Activated CD8-positive, alpha-beta memory T cell treated with anti-CD3 and anti-CD28 coated beads for 1 hour (primary cell): ENCODE results near the gene PKD2.

ENCODE experiments used
- DNase-seq, 2 donors: peaks; one replicate each; pipeline ENCODE4 v3.0.0-alpha.2; 2020; ENCODE audit warnings: low read depth in 1 of 2; ENCODE audit errors: extremely low read depth in 1 of 2

PKD2 gene

GRCh38 chr4:88007304-88008121 is at the start of gene PKD2:
PKD2 (plus strand) TSS chr4:88007635; CDS start chr4:88007734, 99 bp downstream.
- DNase-seq = peak; percentile 14 to 74

DNA sequence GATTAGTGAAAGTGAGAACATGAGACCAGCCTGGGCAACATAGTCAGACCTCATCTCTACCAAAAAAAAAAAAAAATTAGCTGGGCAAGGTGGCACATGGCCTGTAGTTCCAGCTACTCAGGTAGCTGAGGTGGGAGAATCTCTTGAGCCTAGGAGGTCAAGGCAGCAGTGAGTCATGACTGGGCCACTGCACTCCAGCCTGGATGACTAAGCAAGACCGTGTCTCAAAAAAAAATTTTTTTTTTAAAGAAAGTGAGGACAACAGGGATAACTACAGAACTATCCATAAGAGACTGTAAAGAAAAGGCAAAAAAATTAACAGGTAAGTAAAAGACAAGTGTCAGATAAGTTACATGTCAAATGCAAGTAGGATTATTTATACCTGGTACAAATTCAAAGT is 45.4 kb upstream of the PKD2 start:
- DNase-seq = no peak

GRCh38 chr4:87962398-87963146 is 44.9 kb upstream of the PKD2 start:
- no peak for DNase-seq

DNA sequence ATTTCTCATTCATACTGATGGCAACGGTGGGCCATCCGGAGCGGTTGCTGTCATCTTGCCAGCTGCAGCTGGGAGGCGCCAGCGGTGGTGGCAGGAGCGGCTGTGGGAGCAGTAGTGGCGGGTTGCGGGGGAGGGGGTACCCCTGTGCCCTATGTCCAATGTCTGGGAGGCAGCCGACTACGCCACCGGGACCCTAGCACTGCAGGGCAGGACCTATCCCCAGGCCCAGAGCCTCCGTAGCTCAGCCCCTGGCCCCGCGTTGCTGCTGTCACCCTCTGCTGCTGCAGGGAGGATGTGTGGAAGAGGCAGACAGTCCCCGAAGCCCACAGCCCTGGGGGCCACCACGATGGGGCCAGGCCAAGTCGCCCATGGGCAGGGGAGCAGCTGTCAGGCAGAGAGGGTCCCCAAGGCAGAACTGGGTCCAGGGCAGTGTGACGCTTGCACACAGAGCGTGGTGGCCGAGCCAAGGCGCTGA is 41.9 kb upstream of the PKD2 start:
- no peak for DNase-seq

DNA sequence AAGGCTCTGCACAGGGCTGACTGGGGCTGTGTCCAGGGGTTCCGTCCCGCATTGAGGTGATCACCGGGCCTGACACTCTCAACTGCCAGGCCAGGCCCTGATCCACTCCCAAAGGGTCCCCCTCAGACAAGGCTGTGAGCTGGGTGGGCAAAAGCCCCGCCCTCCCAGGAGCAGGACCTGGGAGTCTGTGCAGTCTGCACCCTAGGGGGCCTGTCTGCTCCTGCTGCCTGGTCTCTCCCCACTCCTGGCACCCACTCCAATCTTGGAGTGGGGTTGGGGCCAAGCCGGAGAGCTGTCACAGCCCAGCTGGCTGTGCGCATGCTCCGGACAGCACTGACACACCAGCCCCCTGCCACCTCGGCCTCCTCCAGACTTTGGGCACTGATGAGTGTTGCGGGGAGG is 41.3 kb upstream of the PKD2 start:
- DNase-seq = no peak

- no peak for DNase-seq
These were observed 40.2 kb upstream of the PKD2 start for GRCh38 chr4:87967193-87967592.

DNA sequence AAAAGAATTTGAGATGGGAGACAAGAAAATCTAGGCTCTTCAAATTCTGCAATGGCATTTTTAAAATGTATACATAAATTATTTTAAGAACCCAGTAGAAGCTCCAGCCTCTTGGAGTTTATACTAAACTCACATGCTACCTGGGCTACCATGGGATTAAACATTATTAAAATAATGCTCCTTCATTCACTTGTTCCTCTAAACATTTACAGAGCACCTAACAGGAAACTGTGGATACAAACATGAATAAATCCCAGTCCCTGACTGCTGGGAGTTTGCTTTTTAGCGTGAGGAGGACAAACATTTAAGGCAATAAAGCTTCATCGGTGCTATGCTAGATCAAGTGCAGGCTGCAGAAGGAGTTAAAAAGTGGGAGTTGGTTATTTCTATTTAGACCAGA is 37.3 kb upstream of the PKD2 start:
- no peak for DNase-seq

DNA sequence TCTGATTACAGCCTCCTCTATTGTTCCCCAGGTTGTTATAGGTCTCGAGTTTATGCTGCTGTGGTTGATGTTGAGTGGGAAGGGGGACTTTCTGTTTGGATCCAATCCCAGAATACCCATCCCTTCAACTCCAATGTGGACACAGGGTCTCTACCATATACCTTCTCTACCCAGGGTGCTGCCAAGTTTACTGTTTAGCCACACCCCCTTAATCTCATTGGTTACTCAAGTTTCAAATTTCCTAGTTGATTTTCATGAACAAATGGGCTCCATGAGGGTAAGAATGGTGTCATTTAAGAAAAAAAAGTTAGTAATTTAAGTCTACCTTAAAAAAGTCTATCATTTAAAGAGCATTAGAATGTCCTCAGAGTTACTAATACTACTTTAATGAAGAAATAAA is 35.6 kb upstream of the PKD2 start:
- no peak for DNase-seq

DNA sequence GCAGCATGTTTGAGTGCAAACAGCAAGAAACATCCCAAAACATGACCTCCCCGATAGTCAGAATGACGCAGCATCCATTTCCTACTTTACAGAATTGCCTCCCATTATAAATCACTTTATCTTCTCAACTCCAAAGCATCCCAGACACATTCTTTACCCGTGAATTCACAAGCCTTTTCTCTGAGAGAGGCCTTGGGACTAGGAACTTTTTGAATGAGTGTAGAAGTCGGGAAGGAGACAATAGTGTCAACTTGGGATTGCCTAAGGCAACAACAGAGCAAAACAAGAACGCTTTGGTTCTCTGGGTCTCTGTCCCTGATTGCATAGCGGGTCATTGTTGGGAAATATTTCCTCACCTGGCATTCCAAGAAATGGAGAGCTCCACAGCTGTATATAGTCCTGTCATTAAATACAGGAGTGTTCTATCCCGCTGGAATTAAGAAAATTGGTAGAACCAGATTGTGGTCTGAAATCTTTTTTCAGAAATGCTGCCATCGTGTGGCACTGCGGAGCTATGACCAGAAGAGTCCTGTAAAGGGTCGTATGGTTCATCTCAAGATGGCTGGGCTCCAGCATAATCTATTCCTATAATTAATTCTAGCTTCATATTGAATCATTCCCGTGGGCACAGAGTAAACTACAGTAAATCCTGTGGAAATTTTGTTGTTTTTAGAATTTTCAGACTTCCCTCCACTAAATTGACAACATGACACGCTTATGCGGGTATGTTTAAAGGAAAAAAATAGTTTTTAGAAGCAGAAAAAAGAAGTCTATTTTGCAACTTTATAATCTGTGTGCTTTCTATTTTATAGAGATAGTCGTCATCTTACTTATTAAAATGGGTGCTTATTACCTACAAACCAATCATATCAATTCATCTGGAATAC is 33.9 kb upstream of the PKD2 start:
- DNase-seq = peak in 1 of 2 donors; percentile 7

- no peak for DNase-seq
These were observed 32.5 kb upstream of the PKD2 start for GRCh38 chr4:87974856-87975462.

- no peak for DNase-seq
These were observed 32.0 kb upstream of the PKD2 start, which contains the start of gene SPP1 for GRCh38 chr4:87975466-87975865. SPP1 (plus strand) TSS chr4:87975714; CDS start chr4:87976896, 1,182 bp downstream.

- no peak for DNase-seq
These were observed 29.7 kb upstream of the PKD2 start for GRCh38 chr4:87977521-87978278.

DNA sequence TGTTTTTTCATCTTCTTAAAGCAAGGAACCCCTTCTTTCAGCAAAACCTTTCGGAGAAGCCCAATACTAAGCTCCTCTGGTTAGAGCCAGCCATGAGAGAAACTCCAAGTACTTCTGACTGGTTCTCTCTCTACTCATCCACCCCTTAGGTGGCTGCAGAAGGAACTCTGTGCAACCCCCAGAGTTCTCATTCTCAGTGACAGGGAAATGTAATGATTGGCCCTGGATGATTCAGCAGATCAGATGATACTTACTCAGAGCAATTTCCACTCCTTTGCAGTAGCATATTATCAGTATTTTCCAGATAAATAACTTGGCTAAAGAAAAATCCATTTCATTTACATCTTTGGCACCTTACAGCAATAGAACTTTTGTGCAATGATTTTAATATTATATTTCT is 28.8 kb upstream of the PKD2 start:
- DNase-seq = no peak

DNA sequence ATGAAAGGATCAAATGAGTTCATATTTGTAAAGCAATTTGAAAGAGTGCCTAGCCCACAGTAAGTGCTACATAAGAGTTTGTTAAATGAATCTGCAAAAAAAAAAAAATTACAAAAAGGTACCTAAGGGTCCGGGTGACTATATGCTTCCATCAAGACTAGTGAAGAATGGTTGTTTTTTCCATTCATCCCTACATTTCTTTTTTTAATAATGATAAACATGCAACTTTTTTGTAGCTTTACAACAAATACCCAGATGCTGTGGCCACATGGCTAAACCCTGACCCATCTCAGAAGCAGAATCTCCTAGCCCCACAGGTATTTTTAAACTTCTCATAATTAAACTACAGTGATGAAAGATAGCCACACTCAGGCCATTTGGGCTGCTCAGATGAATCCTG is 27.6 kb upstream of the PKD2 start:
- DNase-seq = no peak

DNA sequence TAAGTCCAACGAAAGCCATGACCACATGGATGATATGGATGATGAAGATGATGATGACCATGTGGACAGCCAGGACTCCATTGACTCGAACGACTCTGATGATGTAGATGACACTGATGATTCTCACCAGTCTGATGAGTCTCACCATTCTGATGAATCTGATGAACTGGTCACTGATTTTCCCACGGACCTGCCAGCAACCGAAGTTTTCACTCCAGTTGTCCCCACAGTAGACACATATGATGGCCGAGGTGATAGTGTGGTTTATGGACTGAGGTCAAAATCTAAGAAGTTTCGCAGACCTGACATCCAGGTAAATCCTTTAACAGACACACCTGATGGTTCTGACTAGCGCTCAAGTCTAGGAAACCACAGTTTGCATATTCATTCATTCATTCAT is 25.9 kb upstream of the PKD2 start:
- DNase-seq = no peak

- no peak for DNase-seq
These were observed 25.4 kb upstream of the PKD2 start for GRCh38 chr4:87982036-87982435.

DNA sequence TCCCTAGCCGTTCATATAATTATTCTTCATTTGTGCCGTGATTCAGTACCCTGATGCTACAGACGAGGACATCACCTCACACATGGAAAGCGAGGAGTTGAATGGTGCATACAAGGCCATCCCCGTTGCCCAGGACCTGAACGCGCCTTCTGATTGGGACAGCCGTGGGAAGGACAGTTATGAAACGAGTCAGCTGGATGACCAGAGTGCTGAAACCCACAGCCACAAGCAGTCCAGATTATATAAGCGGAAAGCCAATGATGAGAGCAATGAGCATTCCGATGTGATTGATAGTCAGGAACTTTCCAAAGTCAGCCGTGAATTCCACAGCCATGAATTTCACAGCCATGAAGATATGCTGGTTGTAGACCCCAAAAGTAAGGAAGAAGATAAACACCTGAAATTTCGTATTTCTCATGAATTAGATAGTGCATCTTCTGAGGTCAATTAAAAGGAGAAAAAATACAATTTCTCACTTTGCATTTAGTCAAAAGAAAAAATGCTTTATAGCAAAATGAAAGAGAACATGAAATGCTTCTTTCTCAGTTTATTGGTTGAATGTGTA is 24.9 kb upstream of the PKD2 start:
- DNase-seq = no peak

GRCh38 chr4:87983996-87984395 is 23.4 kb upstream of the PKD2 start:
- DNase-seq = no peak

- DNase-seq = no peak
These were observed 22.1 kb upstream of the PKD2 start for GRCh38 chr4:87985097-87985886.
